ENCODE measurements around the gene PIAS1. TPM values are rescaled to one million over a fixed set of nuclear protein-coding genes. Genes with fewer than 3 reads are reported as not detected.
"Not testable (repeated sequence)": the region's sequence is repeated elsewhere in the genome, so short reads cannot be mapped to it uniquely, and the experiment has no call there.

The PIAS1 gene
- total and polyA plus RNA-seq, 2 donors (not counting 1 experiment from before 2014, with no cell fraction given): 28.8 to 87.3 TPM

DNA sequence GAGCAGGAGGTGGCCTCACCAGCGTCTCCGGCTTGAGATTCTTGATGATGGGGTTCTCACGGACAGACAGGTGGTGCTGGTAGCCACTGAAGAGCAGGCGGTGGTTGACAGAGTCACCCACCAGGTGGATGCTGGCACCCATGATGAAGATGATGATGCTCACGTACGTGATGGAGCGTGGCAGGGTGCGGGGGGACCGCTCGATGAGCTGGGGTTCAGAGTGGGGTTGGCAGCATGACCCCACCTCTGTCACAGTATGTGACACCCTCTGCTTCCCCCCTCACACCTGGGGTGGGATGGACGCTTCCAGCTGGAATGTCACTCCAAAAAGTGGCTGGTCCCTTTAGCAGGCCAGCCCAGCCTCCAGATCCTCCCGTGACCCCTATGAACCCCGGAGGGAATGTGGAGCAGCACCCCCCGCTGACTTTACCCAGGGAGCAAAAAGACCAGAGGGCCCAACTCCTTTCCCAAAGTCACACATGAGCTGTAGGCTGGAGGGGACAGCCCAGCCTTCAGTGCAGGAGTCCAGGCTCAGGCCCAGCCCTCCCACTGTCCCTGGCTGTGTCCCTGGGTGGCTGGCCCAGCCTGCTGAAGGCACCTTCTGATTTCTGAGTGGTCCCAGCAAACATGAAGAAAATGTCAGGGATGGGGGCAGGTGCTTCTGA lies 157.7 kb downstream of the PIAS1 start:
- TF ChIP-seq, protein P1, sequence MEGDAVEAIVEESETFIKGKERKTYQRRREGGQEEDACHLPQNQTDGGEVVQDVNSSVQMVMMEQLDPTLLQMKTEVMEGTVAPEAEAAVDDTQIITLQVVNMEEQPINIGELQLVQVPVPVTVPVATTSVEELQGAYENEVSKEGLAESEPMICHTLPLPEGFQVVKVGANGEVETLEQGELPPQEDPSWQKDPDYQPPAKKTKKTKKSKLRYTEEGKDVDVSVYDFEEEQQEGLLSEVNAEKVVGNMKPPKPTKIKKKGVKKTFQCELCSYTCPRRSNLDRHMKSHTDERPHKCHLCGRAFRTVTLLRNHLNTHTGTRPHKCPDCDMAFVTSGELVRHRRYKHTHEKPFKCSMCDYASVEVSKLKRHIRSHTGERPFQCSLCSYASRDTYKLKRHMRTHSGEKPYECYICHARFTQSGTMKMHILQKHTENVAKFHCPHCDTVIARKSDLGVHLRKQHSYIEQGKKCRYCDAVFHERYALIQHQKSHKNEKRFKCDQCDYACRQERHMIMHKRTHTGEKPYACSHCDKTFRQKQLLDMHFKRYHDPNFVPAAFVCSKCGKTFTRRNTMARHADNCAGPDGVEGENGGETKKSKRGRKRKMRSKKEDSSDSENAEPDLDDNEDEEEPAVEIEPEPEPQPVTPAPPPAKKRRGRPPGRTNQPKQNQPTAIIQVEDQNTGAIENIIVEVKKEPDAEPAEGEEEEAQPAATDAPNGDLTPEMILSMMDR (IDR thresholded peaks at IDR 0.05): no peak
- no peak for TF ChIP-seq EZH2 (IDR thresholded peaks at IDR 0.05; ENCODE audit: borderline replicate concordance, insufficient read depth, low read depth, low read length, poor library complexity, severe bottlenecking)
- Histone ChIP-seq H3K27ac (ENCODE audit: low read length in 2 of 2) (no peak overlapping the region), H3K9me3 (ENCODE audit: control extremely low read depth in 1 of 3, control insufficient read depth in 2 of 3, insufficient read depth in 1 of 3, low read length in 2 of 3) (peaks cover 0 to 7% (median 0%) of the 10 kb centered on the region in 3 donors), H4K20me1 (ENCODE audit: control insufficient read depth, insufficient read depth, low read length, poor library complexity, severe bottlenecking) (no peaks in the 10 kb centered on the region), H3K9ac (ENCODE audit: low read length) (no peak overlapping the region), H3K4me2 (replicated peaks; ENCODE audit: low read depth, low read length, poor library complexity, severe bottlenecking) (no peak overlapping the region), H3K36me3 (replicated peaks in 1 of 2; ENCODE audit: control extremely low read depth in 1 of 2, control insufficient read depth in 1 of 2, extremely low read depth in 1 of 2, insufficient read depth in 2 of 2, low read length in 1 of 2) (peaks cover 0 to 8% of the 10 kb centered on the region in 2 experiments), H3K4me1 (ENCODE audit: control insufficient read depth in 2 of 2, insufficient read depth in 2 of 2, low read length in 2 of 2) (peaks cover 26 to 28% of the 10 kb centered on the region in 2 donors), H3K79me2 (ENCODE audit: control insufficient read depth, insufficient read depth, low read length) (peaks cover 3% of the 10 kb centered on the region), H3K4me3 (ENCODE audit: control extremely low read depth in 1 of 5, extremely low read depth in 1 of 5, insufficient read depth in 1 of 5, low read depth in 2 of 5, low read length in 4 of 5) (no peak overlapping the region), H2AFZ (ENCODE audit: insufficient read depth, low read depth, low read length, poor library complexity, severe bottlenecking) (no peak overlapping the region), H3K27me3 (replicated peaks in 1 of 4; ENCODE audit: control extremely low read depth in 1 of 4, control insufficient read depth in 3 of 4, insufficient read depth in 4 of 4, low read length in 3 of 4) (no peaks in the 10 kb centered on the region)
- intact Hi-C loops (cut with micrococcal nuclease): no loop called here
- H3K4me3 Mint-ChIP-seq: no peak overlapping the region
- ATAC-seq (ENCODE audit: low read depth) (no peak), DNase-seq (no peak)
- H3K4me1 Mint-ChIP-seq: peaks cover 23% of the 10 kb centered on the region
- no peak overlapping the region for H3K27ac Mint-ChIP-seq
- ChIA-PET CTCF (interaction anchor here (2.2 to 2.3 kb wide), 2 partner anchors 348 to 349 kb away, joined by 6 to 7 read pairs; no protein-coding TSS in a partner anchor), POLR2A (no interaction called here)
- no peaks in the 10 kb centered on the region for H3K9me3 Mint-ChIP-seq (ENCODE audit: insufficient read depth)
- no peaks in the 10 kb centered on the region for H3K27me3 Mint-ChIP-seq
- 99% methylated on average over 10 of the region's 14 CpGs for WGBS (ENCODE audit: insufficient coverage)

DNA sequence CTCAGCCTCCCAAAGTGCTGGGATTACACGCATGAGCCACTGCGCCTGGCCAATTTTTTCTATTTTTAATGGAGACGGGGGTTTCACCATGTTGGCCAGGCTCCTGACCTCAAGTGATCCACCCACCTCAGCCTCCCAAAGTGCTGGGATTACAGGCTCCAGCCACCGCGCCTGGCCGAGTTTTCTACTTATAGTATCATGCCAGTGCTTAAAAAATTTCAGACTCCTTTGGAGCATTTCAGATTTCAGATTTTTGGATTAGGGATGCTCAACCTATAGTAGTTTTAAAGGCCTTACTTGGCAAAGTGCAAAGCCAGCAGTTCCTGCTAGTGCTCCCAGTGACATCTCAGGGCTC lies 159.4 kb downstream of the PIAS1 start:
- ATAC-seq (ENCODE audit: low read depth); H3K4me2 ChIP-seq (replicated peaks; ENCODE audit: low read depth, low read length, poor library complexity, severe bottlenecking); H3K4me3 ChIP-seq (ENCODE audit: control extremely low read depth in 1 of 5, extremely low read depth in 1 of 5, insufficient read depth in 1 of 5, low read depth in 2 of 5, low read length in 4 of 5); H3K36me3 ChIP-seq (replicated peaks in 1 of 2; ENCODE audit: control extremely low read depth in 1 of 2, control insufficient read depth in 1 of 2, extremely low read depth in 1 of 2, insufficient read depth in 2 of 2, low read length in 1 of 2); H3K9ac ChIP-seq (ENCODE audit: low read length); H2AFZ ChIP-seq (ENCODE audit: insufficient read depth, low read depth, low read length, poor library complexity, severe bottlenecking); H4K20me1 ChIP-seq (ENCODE audit: control insufficient read depth, insufficient read depth, low read length, poor library complexity, severe bottlenecking); H3K27ac Mint-ChIP-seq; H3K4me3 Mint-ChIP-seq; POLR2A ChIA-PET; H3K9me3 Mint-ChIP-seq (ENCODE audit: insufficient read depth); H3K27me3 ChIP-seq (replicated peaks in 1 of 4; ENCODE audit: control extremely low read depth in 1 of 4, control insufficient read depth in 3 of 4, insufficient read depth in 4 of 4, low read length in 3 of 4); H3K79me2 ChIP-seq (ENCODE audit: control insufficient read depth, insufficient read depth, low read length); H3K9me3 ChIP-seq (ENCODE audit: control extremely low read depth in 1 of 3, control insufficient read depth in 2 of 3, insufficient read depth in 1 of 3, low read length in 2 of 3); H3K27ac ChIP-seq (ENCODE audit: low read length in 2 of 2); intact Hi-C loops (cut with micrococcal nuclease); H3K27me3 Mint-ChIP-seq; DNase-seq: not testable (repeated sequence)
- WGBS (ENCODE audit: insufficient coverage): 100% methylated on average over 3 of the region's 6 CpGs
- peaks cover 20% of the 10 kb centered on the region for H3K4me1 Mint-ChIP-seq
- peaks cover 23% of the 10 kb centered on the region in 2 donors for H3K4me1 ChIP-seq (ENCODE audit: control insufficient read depth in 2 of 2, insufficient read depth in 2 of 2, low read length in 2 of 2)
- CTCF ChIA-PET: interaction anchor here (1.0 kb wide), 1 partner anchor 127 kb away, joined by 3 read pairs; no protein-coding TSS in a partner anchor
